Anterior cingulate cortex (tissue), 58 donors: ENCODE measurements around the gene FLNC.
A peak's percentile ranks its signal among the peaks of the same experiment; 100 is the strongest.

Experiments
- DNase-seq, 58 donors: peaks; one replicate each; lab custom pipeline; 2025; lab: John Stamatoyannopoulos, UW

The FLNC gene

DNA sequence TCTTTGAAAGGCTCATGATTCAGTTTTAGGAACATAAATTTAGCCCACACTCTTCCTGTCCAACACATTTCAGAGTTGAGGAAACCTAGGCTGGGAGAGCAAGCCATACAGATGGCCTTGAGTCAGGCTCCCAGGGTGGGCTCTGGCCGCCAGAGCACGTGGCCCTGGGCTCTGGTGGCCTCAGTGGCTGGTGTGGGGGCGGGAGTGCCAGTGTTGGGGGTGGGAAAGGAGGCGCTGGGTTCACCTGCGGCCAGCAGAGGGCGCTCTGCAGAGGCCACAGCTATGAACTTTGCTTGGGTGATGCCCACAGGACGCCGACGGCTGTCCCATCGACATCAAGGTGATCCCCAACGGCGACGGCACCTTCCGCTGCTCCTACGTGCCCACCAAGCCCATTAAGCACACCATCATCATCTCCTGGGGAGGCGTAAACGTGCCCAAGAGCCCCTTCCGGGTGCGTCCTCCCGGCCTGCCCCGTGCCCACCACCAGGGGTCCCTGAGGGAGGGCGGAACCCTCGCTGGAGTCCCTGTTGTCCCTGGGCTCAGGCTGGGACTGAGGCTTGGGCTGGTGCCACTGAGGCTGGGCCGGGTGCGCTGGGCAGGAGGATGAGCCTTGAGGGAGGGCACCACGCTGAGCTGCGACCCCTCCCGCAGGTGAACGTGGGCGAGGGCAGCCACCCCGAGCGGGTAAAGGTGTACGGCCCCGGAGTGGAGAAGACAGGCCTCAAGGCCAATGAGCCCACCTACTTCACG lies 11.9 kb downstream of the FLNC start:
- DNase-seq: peak in 6 of 58 donors; percentile 11 to 34 (median 20)

- DNase-seq: no peak
Measured at GRCh38 chr7:128842674-128843641, 12.8 kb downstream of the FLNC start.

GRCh38 chr7:128843938-128844621 lies 13.9 kb downstream of the FLNC start:
- DNase-seq: no peak

DNA sequence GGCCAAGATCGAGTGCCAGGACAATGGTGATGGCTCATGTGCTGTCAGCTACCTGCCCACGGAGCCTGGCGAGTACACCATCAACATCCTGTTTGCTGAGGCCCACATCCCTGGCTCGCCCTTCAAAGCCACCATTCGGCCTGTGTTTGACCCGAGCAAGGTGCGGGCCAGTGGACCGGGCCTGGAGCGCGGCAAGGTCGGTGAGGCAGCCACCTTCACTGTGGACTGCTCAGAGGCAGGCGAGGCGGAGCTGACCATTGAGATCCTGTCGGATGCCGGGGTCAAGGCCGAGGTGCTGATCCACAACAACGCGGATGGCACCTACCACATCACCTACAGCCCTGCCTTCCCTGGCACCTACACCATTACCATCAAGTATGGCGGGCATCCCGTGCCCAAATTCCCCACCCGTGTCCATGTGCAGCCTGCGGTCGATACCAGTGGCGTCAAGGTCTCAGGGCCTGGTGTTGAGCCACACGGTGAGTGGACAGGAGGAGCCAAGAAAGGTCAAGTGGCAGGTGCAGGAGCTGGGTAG lies 14.6 kb downstream of the FLNC start:
- no peak for DNase-seq

DNA sequence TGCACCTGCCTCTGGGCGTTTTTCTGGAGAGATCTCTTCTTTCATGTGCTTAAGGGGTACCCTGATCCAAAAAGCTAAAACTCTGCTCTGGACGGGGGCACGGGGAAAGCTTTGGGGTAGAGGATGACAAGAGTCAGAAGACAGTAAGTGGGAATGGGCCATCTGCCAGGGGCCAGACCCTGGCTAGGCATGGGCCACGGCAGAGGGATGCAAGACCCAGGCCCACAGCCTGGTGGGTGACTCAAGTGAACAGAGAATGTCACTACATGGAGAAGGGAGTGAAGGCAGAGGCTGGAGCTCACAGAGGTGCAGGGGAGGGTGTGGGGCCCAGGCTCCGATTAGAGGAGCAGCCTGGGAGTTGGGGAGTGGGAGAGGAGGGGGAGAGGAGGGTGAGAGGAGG lies 15.3 kb downstream of the FLNC start:
- no peak for DNase-seq

DNA sequence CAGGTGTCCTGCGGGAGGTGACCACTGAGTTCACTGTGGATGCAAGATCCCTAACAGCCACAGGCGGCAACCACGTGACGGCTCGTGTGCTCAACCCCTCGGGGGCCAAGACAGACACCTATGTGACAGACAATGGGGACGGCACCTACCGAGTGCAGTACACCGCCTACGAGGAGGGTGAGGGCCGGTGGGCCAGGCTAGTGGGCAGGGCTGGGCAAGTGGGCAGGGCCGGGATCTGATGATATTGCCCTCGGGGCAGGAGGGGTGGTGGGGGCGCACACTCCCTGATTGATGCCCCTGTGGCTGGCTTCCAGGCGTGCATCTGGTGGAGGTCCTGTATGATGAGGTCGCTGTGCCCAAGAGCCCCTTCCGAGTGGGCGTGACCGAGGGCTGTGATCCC lies 15.8 kb downstream of the FLNC start:
- DNase-seq: no peak

GRCh38 chr7:128846781-128847444 lies 16.7 kb downstream of the FLNC start:
- no peak for DNase-seq

DNA sequence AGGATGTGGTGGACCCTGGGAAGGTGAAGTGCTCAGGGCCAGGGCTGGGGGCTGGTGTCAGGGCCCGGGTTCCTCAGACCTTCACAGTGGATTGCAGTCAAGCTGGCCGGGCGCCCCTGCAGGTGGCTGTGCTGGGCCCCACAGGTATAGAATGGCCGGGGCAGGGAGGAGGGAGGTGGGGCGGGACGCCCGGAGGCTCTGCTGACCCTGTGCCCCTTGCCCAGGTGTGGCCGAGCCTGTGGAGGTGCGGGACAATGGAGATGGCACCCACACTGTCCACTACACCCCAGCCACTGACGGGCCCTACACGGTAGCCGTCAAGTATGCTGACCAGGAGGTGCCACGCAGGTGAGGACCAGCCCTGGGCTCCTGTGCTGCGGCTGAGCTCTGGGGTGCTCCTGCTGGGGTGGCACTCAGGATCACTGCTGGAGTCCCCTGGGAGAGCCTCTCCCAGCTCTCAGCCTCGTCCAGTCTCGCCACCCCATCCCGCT lies 17.6 kb downstream of the FLNC start:
- no peak for DNase-seq

- DNase-seq: no peak
Measured at GRCh38 chr7:128848289-128849155, 18.3 kb downstream of the FLNC start.

DNA sequence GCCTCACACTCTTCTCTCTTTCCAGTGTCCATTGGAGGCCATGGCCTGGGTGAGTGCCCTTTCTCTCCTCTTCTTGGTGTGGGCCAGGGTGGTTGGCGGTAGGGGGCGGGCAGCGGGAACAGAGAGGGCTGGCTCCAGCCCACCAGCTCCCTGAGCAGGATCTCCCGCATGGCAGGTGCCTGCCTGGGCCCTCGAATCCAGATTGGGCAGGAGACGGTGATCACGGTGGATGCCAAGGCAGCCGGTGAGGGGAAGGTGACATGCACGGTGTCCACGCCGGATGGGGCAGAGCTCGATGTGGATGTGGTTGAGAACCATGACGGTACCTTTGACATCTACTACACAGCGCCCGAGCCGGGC lies 18.9 kb downstream of the FLNC start:
- DNase-seq: no peak

GRCh38 chr7:128849804-128850490 lies 19.7 kb downstream of the FLNC start:
- DNase-seq: no peak

- no peak for DNase-seq
Measured at GRCh38 chr7:128852537-128853254, 22.5 kb downstream of the FLNC start.

- no peak for DNase-seq
Measured at GRCh38 chr7:128853799-128854198, 23.6 kb downstream of the FLNC start.

DNA sequence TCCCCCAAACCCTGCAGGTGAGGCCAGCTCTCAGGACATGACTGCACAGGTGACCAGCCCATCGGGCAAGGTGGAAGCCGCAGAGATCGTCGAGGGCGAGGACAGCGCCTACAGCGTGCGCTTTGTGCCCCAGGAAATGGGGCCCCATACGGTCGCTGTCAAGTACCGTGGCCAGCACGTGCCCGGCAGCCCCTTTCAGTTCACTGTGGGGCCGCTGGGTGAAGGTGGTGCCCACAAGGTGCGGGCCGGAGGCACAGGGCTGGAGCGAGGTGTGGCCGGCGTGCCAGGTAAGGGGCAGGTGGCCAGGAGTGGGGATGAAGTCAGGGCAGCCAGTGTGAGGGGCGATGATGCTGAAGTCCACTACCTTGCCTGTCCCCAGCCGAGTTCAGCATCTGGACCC lies 24.2 kb downstream of the FLNC start:
- DNase-seq: no peak

GRCh38 chr7:128855559-128855958 lies 25.4 kb downstream of the FLNC start:
- no peak for DNase-seq

- DNase-seq: no peak
Measured at GRCh38 chr7:128856001-128856718, 26.0 kb downstream of the FLNC start.
